ENCODE data around the gene MBD4. TPM values are rescaled to one million over a fixed set of nuclear protein-coding genes. Genes with fewer than 3 reads are reported as not detected.

MBD4 gene
- total and polyA plus RNA-seq, 11 donors, result 10.8 to 42.3 (median 20.6) TPM

DNA sequence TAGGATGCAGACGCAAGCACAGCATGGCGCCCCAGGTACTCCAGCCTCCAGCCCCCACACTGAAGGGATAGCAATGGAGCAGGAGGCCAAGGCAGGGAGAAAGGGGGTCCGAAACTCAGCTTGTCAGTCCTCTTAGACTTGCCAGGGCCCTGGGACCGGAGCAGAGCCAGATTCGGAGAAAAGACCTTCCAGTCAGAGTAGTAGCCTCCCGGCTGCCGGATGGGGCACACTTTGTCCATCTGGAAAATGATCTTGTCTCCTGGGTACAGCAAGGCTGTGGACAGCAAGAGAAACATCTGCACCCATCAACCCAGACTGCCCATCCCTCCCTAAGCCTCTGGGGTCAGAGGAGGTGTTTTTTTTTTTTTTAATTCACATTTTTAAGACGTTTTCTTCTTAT lies 35.6 kb downstream of the MBD4 start:
- no peak overlapping the region for H3K27ac ChIP-seq
- no peak overlapping the region for H3K4me3 ChIP-seq
- ATAC-seq (no peak), DNase-seq (no peak)
- TF ChIP-seq, protein P1, sequence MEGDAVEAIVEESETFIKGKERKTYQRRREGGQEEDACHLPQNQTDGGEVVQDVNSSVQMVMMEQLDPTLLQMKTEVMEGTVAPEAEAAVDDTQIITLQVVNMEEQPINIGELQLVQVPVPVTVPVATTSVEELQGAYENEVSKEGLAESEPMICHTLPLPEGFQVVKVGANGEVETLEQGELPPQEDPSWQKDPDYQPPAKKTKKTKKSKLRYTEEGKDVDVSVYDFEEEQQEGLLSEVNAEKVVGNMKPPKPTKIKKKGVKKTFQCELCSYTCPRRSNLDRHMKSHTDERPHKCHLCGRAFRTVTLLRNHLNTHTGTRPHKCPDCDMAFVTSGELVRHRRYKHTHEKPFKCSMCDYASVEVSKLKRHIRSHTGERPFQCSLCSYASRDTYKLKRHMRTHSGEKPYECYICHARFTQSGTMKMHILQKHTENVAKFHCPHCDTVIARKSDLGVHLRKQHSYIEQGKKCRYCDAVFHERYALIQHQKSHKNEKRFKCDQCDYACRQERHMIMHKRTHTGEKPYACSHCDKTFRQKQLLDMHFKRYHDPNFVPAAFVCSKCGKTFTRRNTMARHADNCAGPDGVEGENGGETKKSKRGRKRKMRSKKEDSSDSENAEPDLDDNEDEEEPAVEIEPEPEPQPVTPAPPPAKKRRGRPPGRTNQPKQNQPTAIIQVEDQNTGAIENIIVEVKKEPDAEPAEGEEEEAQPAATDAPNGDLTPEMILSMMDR (IDR thresholded peaks at IDR 0.05), result no peak
- TF ChIP-seq POLR2A (IDR thresholded peaks at IDR 0.05), result no peak
- no peaks in the 10 kb centered on the region for H3K9me3 ChIP-seq
- intact Hi-C loops (cut with DNase I), result no loop called here
- no peaks in the 10 kb centered on the region for H3K36me3 ChIP-seq
- peaks cover 0 to 6% (median 0%) of the 10 kb centered on the region in 12 donors for H3K4me1 ChIP-seq
- no peaks in the 10 kb centered on the region for H3K27me3 ChIP-seq
- WGBS, 4 donors, result 83 to 88% (median 87%) methylated on average over 8 of the region's 8 CpGs

DNA sequence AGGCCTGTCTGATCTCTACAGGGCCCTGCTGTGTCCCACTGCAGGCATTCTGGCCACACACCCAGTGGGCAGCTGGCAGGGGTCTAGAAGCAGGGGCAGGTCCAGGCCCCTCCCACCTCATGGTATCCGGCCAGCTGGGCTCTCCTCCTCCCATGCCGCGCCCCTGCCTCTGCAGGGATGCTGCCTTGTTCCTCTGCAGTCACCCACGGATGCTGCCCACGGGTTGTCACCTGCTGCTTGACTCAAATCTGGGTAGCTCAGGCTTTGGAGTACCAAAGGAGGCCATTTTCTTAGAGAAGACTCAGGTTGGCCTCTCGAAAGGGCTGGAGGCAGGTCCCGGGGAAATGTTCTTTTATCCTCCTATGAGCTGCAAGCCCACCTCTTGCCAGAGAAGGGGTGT lies 36.3 kb downstream of the MBD4 start:
- TF ChIP-seq, protein P1 (IDR thresholded peaks at IDR 0.05), result no peak
- no peak for TF ChIP-seq POLR2A (IDR thresholded peaks at IDR 0.05)
- no peaks in the 10 kb centered on the region for H3K9me3 ChIP-seq
- H3K27ac ChIP-seq, result no peak overlapping the region
- 82 to 100% (median 88%) methylated on average over 2 to 7 of the region's 7 CpGs for WGBS, 4 donors
- H3K4me3 ChIP-seq, result no peak overlapping the region
- H3K4me1 ChIP-seq, result peaks cover 0 to 8% (median 3%) of the 10 kb centered on the region in 12 donors
- no peak for DNase-seq
- H3K36me3 ChIP-seq, result no peaks in the 10 kb centered on the region
- ATAC-seq, result no peak
- intact Hi-C loops (cut with DNase I), result no loop called here
- no peaks in the 10 kb centered on the region for H3K27me3 ChIP-seq

DNA sequence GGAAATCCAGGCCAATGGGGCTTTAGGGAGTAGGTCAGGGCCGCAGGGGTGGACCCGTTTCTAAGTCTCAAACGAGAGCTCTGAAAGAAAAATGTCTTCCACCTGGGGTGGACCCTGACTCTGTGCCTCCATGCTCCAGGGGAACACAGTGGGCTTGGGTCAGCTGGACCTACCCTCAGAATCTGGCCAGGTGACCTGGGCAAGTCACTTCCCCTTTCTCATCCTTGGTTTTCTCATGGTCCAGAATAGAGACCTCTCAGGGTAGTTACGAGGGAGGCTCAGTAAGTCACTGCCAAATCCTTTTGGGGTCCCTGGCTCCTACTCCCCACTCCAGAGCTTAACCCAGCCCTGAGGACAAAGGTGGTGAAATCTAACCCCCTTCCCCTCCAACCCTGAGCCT lies 37.1 kb downstream of the MBD4 start:
- TF ChIP-seq POLR2A (IDR thresholded peaks at IDR 0.05), result no peak
- TF ChIP-seq, protein P1 (IDR thresholded peaks at IDR 0.05), result no peak
- Histone ChIP-seq H3K36me3 (no peaks in the 10 kb centered on the region), H3K4me1 (peaks cover 0 to 17% (median 11%) of the 10 kb centered on the region in 12 donors), H3K9me3 (no peaks in the 10 kb centered on the region), H3K27me3 (no peaks in the 10 kb centered on the region), H3K4me3 (no peak overlapping the region), H3K27ac (no peak overlapping the region)
- 90 to 97% (median 93%) methylated on average over 4 of the region's 4 CpGs for WGBS, 4 donors
- ATAC-seq (no peak), DNase-seq (no peak)
- intact Hi-C loops (cut with DNase I), result no loop called here

DNA sequence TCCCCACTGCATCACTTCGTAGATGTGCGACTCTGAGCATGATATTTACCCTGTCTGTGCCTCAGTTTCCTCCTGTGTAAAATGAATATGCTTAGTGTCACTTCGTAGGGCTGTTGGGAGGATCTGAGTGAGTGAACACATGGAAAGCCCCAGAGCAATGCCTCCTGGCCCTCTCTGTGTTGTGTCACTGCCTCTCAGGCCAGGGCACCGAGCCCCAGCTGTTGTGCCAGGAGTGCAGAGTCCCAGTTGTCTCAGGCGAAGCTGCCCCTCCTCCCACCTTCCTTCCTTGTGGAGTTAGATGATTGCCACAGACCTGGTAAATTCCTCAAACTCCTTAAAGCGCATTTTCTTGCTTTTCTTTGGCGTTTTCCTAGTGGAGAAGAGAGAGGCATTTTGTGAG lies 37.5 kb downstream of the MBD4 start:
- DNase-seq (no peak), ATAC-seq (no peak)
- intact Hi-C loops (cut with DNase I), result no loop called here
- Histone ChIP-seq H3K27ac (no peak overlapping the region), H3K9me3 (no peaks in the 10 kb centered on the region), H3K4me1 (peaks cover 0 to 21% (median 13%) of the 10 kb centered on the region in 12 donors), H3K27me3 (no peaks in the 10 kb centered on the region), H3K36me3 (peaks cover 0 to 4% (median 0%) of the 10 kb centered on the region in 9 donors), H3K4me3 (no peak overlapping the region)
- TF ChIP-seq POLR2A (IDR thresholded peaks at IDR 0.05), result no peak
- TF ChIP-seq, protein P1 (IDR thresholded peaks at IDR 0.05), result no peak
- 82 to 84% (median 83%) methylated on average over 7 of the region's 7 CpGs for WGBS, 4 donors
